ENCODE data around the gene ANKRD37.

ANKRD37 gene

DNA sequence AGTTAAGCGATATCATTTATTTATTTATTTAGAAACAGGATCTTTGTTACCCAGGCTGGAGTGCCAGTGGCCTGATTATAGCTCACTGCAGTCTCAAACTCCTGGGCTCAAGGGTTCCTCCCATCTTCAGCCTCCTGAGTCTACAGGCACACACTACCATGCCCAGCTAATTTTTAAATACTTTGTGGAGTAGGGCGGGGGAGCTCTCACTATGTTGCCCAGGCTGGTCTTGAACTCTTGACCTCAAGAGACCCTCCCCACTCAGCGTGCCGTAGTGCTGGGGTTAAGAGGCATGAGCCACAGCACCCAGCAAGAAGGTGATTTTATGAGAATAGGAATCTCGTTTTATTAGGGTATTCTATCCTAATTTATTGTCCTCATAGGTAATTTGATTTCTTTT, 33.0 kb downstream of the ANKRD37 start:
- TF ChIP-seq NFIC (IDR thresholded peaks at IDR 0.05) (no peak), YY1 (IDR thresholded peaks at IDR 0.05; ENCODE audit: low read depth) (no peak), TEAD4 (IDR thresholded peaks at IDR 0.05) (no peak), CEBPB (IDR thresholded peaks at IDR 0.05) (no peak), FOXM1 (IDR thresholded peaks at IDR 0.05; ENCODE audit: borderline replicate concordance, low read depth) (no peak), EP300 (IDR thresholded peaks at IDR 0.05; ENCODE audit: borderline replicate concordance) (no peak), ZBTB7A (IDR thresholded peaks at IDR 0.05; ENCODE audit: low read depth) (no peak), EGR1 (IDR thresholded peaks at IDR 0.05) (no peak), CREB1 (IDR thresholded peaks at IDR 0.05; ENCODE audit: low read depth) (no peak), TCF12 (IDR thresholded peaks at IDR 0.05; ENCODE audit: low read depth) (no peak)
- TF ChIP-seq, protein P1, sequence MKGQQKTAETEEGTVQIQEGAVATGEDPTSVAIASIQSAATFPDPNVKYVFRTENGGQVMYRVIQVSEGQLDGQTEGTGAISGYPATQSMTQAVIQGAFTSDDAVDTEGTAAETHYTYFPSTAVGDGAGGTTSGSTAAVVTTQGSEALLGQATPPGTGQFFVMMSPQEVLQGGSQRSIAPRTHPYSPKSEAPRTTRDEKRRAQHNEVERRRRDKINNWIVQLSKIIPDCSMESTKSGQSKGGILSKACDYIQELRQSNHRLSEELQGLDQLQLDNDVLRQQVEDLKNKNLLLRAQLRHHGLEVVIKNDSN (IDR thresholded peaks at IDR 0.05) = no peak
- TF ChIP-seq, protein P2, sequence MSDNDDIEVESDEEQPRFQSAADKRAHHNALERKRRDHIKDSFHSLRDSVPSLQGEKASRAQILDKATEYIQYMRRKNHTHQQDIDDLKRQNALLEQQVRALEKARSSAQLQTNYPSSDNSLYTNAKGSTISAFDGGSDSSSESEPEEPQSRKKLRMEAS (IDR thresholded peaks at IDR 0.05) = no peak
- TF ChIP-seq, protein P3, sequence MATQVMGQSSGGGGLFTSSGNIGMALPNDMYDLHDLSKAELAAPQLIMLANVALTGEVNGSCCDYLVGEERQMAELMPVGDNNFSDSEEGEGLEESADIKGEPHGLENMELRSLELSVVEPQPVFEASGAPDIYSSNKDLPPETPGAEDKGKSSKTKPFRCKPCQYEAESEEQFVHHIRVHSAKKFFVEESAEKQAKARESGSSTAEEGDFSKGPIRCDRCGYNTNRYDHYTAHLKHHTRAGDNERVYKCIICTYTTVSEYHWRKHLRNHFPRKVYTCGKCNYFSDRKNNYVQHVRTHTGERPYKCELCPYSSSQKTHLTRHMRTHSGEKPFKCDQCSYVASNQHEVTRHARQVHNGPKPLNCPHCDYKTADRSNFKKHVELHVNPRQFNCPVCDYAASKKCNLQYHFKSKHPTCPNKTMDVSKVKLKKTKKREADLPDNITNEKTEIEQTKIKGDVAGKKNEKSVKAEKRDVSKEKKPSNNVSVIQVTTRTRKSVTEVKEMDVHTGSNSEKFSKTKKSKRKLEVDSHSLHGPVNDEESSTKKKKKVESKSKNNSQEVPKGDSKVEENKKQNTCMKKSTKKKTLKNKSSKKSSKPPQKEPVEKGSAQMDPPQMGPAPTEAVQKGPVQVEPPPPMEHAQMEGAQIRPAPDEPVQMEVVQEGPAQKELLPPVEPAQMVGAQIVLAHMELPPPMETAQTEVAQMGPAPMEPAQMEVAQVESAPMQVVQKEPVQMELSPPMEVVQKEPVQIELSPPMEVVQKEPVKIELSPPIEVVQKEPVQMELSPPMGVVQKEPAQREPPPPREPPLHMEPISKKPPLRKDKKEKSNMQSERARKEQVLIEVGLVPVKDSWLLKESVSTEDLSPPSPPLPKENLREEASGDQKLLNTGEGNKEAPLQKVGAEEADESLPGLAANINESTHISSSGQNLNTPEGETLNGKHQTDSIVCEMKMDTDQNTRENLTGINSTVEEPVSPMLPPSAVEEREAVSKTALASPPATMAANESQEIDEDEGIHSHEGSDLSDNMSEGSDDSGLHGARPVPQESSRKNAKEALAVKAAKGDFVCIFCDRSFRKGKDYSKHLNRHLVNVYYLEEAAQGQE (IDR thresholded peaks at IDR 0.05; ENCODE audit: low read depth) = no peak

DNA sequence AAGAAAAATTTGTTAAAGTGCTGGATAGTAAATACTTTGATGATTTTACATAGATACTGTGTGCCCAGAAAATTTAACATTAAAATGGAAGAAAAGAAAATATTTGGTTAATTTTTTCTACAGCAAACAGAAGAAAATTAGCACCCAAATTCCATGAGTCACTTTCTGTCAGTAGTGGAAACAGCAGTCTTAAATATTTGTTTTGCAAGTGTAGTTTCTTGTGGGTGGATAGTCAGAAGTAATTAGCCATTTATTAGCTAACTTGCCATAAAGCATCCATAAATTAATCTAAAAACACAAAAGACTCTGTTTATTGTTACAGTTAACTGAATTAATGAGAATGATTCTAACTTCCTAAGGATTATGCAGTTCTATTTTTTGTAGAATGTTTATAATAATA, 38.8 kb downstream of the ANKRD37 start:
- TF ChIP-seq TEAD4 (IDR thresholded peaks at IDR 0.05) (no peak), CEBPB (IDR thresholded peaks at IDR 0.05) (no peak), ZBTB7A (IDR thresholded peaks at IDR 0.05; ENCODE audit: low read depth) (no peak), NFIC (IDR thresholded peaks at IDR 0.05) (no peak), TCF12 (IDR thresholded peaks at IDR 0.05; ENCODE audit: low read depth) (no peak), FOXM1 (IDR thresholded peaks at IDR 0.05; ENCODE audit: borderline replicate concordance, low read depth) (no peak), YY1 (IDR thresholded peaks at IDR 0.05; ENCODE audit: low read depth) (no peak), CREB1 (IDR thresholded peaks at IDR 0.05; ENCODE audit: low read depth) (no peak), TAF1 (IDR thresholded peaks at IDR 0.05; ENCODE audit: low read depth) (no peak), EP300 (IDR thresholded peaks at IDR 0.05; ENCODE audit: borderline replicate concordance) (no peak), RAD21 (IDR thresholded peaks at IDR 0.05; ENCODE audit: low read depth) (no peak), EGR1 (IDR thresholded peaks at IDR 0.05) (no peak)
- TF ChIP-seq, protein P2 (IDR thresholded peaks at IDR 0.05) = no peak
- TF ChIP-seq, protein P1 (IDR thresholded peaks at IDR 0.05) = no peak
- TF ChIP-seq, protein P3 (IDR thresholded peaks at IDR 0.05; ENCODE audit: low read depth) = no peak

DNA sequence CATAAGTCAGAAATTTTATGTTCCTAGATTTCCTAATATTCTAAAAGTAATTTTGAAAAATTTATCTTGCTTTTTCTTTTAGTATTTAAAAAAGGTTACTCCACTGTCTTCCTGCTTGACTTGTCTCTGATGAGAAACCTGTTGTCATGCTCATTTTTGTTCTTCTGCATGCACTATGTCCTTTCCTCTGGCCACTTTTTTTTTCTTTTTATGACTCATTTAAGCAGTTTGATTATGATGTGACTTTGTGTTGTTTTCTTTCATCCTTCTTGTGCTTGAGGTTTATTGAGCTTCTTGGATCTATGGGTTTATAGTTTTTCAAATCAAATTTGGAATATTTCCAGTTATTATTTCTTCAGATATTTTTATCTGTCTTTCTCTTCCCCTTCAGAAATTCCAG, 41.2 kb downstream of the ANKRD37 start:
- no peak for TF ChIP-seq EGR1 (IDR thresholded peaks at IDR 0.05)
- TF ChIP-seq ZBTB7A (IDR thresholded peaks at IDR 0.05; ENCODE audit: low read depth) = no peak
- TF ChIP-seq, protein P3 (IDR thresholded peaks at IDR 0.05; ENCODE audit: low read depth) = no peak
- TF ChIP-seq CEBPB (IDR thresholded peaks at IDR 0.05) = no peak
- TF ChIP-seq, protein P2 (IDR thresholded peaks at IDR 0.05) = no peak
- no peak for TF ChIP-seq RAD21 (IDR thresholded peaks at IDR 0.05; ENCODE audit: low read depth)
- TF ChIP-seq TAF1 (IDR thresholded peaks at IDR 0.05; ENCODE audit: low read depth) = no peak
- TF ChIP-seq CREB1 (IDR thresholded peaks at IDR 0.05; ENCODE audit: low read depth) = no peak
- TF ChIP-seq TCF12 (IDR thresholded peaks at IDR 0.05; ENCODE audit: low read depth) = no peak
- no peak for TF ChIP-seq NFIC (IDR thresholded peaks at IDR 0.05)
- TF ChIP-seq TEAD4 (IDR thresholded peaks at IDR 0.05) = no peak

DNA sequence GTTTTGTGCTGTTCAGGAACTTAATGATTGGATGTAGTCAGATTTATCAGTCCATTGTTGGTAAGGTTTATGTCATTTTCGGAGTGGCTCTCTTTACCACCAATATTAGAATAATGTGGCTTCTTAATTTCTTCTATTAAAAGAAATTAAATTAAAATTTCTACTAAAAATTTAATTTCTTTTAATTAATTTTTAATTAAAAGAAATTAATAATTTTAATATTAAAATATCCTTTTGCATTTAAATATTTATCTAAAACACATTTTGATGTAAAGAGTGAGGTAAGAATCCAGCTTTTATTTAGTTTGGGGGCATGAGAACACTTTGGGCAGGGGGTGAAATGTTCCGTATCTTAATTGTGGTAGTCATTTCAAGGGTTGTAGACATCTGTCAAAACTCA, 44.8 kb downstream of the ANKRD37 start:
- TF ChIP-seq FOXM1 (IDR thresholded peaks at IDR 0.05; ENCODE audit: borderline replicate concordance, low read depth) (no peak), TAF1 (IDR thresholded peaks at IDR 0.05; ENCODE audit: low read depth) (no peak), CEBPB (IDR thresholded peaks at IDR 0.05) (no peak), CREB1 (IDR thresholded peaks at IDR 0.05; ENCODE audit: low read depth) (no peak), NFIC (IDR thresholded peaks at IDR 0.05) (no peak), ZBTB7A (IDR thresholded peaks at IDR 0.05; ENCODE audit: low read depth) (no peak), YY1 (IDR thresholded peaks at IDR 0.05; ENCODE audit: low read depth) (no peak), RAD21 (IDR thresholded peaks at IDR 0.05; ENCODE audit: low read depth) (no peak), EP300 (IDR thresholded peaks at IDR 0.05; ENCODE audit: borderline replicate concordance) (no peak), EGR1 (IDR thresholded peaks at IDR 0.05) (no peak), TCF12 (IDR thresholded peaks at IDR 0.05; ENCODE audit: low read depth) (no peak), TEAD4 (IDR thresholded peaks at IDR 0.05) (no peak)
- TF ChIP-seq, protein P2 (IDR thresholded peaks at IDR 0.05) = no peak
- TF ChIP-seq, protein P3 (IDR thresholded peaks at IDR 0.05; ENCODE audit: low read depth) = no peak
- TF ChIP-seq, protein P1 (IDR thresholded peaks at IDR 0.05) = no peak
